GM21528 (cell line): Measurements from ENCODE around the gene C11orf91.
"Not testable (repeated sequence)": the region's sequence is repeated elsewhere in the genome, so short reads cannot be mapped to it uniquely, and the experiment has no call there.

Experiments used
- ATAC-seq: cut with Tn5 transposase; IDR thresholded peaks from one replicate; pipeline ENCODE4 v1.9.1; 2021; ENCODE audit warnings: mild to moderate bottlenecking, moderate library complexity; ENCODE audit not compliant: unreplicated experiment, low FRiP score

C11orf91 gene

GRCh38 chr11:33698921-33699320 is 1.7 kb downstream of the C11orf91 start:
- ATAC-seq: no peak

GRCh38 chr11:33697997-33698396 is 2.6 kb downstream of the C11orf91 start:
- no peak for ATAC-seq

- ATAC-seq: no peak
Observed at GRCh38 chr11:33696931-33697638, 3.5 kb downstream of the C11orf91 start.

GRCh38 chr11:33696411-33696810 is 4.2 kb downstream of the C11orf91 start:
- ATAC-seq: no peak

GRCh38 chr11:33695051-33695566 is 5.5 kb downstream of the C11orf91 start:
- no peak for ATAC-seq

- no peak for ATAC-seq
Observed at GRCh38 chr11:33694346-33695050, 6.1 kb downstream of the C11orf91 start.

GRCh38 chr11:33692541-33692940 is 8.1 kb downstream of the C11orf91 start:
- ATAC-seq: no peak

- no peak for ATAC-seq
Observed at GRCh38 chr11:33692013-33692504, 8.6 kb downstream of the C11orf91 start.

- ATAC-seq: no peak
Observed at GRCh38 chr11:33691066-33691864, 9.4 kb downstream of the C11orf91 start.

GRCh38 chr11:33690290-33691065 is 10.1 kb downstream of the C11orf91 start:
- no peak for ATAC-seq

GRCh38 chr11:33689501-33689900 is 11.1 kb downstream of the C11orf91 start:
- no peak for ATAC-seq

- ATAC-seq: no peak
Observed at GRCh38 chr11:33689085-33689484, 11.5 kb downstream of the C11orf91 start.

- ATAC-seq: no peak
Observed at GRCh38 chr11:33687733-33688479, 12.7 kb downstream of the C11orf91 start.

GRCh38 chr11:33685082-33685481 is 15.5 kb downstream of the C11orf91 start:
- ATAC-seq: no peak

GRCh38 chr11:33684003-33684706 is 16.5 kb downstream of the C11orf91 start:
- no peak for ATAC-seq

GRCh38 chr11:33682446-33682845 is 18.2 kb downstream of the C11orf91 start:
- ATAC-seq: no peak

- ATAC-seq: no peak
Observed at GRCh38 chr11:33682019-33682418, 18.6 kb downstream of the C11orf91 start.

GRCh38 chr11:33678616-33679015 is 22.0 kb downstream of the C11orf91 start:
- ATAC-seq: not testable (repeated sequence)
